Glomerular visceral epithelial cell (primary cell): ENCODE data around the gene CAMKMT.
"Not testable (repeated sequence)": the region's sequence is repeated elsewhere in the genome, so short reads cannot be mapped to it uniquely, and the experiment has no call there.

Experiments used
- DNase-seq: peaks from one replicate; pipeline ENCODE4 v3.0.0-alpha.2; 2016; ENCODE audit errors: extremely low spot score

Gene CAMKMT

DNA sequence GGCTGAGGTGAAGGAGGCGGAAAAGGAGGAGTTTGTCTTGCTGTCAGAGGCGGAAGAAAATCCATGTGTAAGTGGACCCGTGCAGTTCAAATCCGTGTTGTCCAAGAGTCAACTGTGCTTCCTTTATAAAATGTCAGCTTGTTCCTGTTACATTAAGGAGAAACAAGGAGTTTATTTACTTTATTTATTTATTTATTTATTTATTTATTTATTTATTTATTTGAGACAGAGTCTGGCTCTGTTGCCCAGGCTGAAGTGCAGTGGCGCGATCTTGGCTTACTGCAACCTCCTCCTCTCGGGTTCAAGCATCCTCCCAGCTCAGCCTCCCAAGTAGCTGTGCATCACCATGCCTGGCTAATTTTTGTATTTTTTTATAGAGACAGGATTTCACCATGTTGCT is 143.9 kb downstream of the CAMKMT start:
- DNase-seq, result not testable (repeated sequence)

DNA sequence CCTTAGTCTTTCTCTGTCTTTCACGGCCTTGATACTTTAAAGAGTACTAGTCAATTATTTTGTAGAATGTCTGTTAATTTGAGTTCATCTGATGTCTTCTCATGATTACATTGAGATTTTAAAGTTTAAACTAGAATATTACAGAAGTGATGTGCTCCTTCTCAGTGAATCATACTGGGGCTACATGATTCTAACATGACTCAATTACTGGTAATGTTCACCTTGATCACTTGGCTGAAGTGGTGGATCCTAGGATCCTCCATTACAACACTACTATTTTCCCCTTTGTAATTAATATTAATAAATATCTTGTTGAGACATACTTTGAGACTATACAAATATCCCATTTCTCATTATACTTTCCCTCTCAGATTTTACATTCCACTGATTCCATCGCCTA is 148.5 kb downstream of the CAMKMT start:
- no peak for DNase-seq

DNA sequence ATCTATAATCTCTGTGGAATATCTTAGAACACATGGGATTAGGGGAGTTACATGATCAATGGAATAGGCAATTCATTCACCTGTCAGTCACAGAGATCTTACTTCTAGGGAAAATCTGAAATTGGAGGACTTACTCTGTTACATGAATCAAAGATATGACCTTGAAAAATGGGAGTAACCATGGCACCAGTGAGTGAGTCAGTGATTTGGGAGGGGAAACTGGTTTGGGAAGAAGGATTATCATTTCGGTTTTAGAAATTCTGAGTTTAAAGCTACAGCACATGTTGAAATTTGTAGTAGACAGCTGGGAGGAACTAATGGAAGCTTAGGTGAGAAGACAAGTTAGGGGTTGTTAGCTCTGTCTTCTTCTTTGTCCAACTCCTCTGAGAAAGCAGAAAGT is 153.7 kb downstream of the CAMKMT start:
- no peak for DNase-seq

DNA sequence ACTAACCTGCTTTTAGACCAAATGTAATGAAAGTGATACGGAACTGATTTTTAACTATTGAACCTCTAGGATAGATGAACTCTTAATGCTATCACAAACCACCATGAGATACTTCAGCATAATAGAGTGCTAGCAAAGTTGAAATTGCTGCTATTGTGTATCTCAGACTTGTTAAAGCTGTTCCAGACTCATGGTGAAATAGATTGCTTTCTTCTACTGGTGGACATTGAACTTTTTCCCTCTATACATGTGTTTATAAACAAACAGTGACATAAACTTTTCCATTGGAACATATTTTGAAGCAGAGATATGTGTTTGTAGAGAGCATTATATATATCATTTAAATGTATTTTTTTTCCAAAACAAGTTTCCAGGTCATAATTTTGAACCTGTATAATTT is 157.3 kb downstream of the CAMKMT start:
- no peak for DNase-seq

DNA sequence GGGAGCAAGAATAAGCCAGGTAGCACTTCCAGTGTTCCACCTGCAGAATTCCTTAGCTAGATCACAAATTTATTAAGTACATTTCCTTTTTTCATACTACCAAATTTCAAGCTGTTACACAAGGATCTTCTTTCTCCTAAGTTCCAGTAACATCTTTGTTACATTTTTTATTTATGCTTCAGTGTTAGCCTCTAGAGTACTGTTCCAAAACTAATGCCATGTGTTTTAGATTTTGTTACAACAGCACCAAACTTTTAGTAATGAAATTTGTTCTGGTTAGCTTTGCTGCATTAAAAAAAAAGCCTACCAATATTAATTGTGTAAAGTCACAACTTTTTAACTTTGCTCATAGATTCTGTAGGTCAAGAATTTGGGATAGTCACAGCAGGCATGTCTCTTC is 161.1 kb downstream of the CAMKMT start:
- no peak for DNase-seq

DNA sequence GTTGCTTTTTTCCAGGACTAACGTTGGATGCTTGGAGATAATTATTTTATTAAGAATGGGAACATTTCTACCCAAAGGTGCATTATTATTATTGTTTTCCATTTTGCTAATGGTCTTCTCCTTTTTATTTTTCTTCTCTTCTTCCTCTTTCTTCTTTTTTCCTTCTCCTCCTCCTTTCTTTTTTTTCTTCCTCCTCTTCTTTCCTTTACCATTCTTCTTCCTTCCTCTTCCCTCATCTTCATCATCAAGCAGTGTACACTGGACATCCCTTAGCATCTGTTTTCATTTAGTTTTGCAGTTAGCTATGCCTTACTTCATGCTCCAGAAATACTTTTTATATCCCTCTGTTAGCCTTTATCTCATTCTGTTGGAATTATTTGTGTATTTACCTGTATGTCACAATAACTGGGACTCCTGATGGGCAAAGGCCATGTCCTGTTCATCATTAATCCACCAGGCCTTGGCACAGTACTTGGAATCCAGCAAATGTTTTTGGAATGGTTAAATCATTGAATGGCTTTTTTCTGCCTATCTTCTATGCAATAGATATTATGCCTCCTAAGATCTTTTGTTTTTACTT is 162.7 kb downstream of the CAMKMT start:
- no peak for DNase-seq

DNA sequence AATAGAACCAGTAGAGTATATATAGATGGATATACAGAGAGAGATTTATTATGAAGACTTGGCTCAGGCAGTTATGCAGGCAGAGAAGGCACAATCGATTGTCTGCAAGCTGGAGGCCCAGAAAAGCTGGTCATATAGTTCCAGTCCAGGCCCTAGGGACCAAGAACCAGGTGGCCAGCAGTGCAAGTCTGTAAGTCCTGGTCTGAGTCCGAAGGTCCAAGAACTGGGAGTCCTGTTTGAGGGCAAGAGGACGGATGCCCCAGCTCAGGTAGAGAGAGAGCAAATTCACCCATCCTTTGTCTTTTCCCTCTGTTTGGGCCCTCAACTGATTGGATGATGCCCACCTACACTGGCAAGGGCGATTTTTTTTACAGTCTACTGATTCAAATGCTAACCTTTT is 164.6 kb downstream of the CAMKMT start:
- DNase-seq, result no peak

DNA sequence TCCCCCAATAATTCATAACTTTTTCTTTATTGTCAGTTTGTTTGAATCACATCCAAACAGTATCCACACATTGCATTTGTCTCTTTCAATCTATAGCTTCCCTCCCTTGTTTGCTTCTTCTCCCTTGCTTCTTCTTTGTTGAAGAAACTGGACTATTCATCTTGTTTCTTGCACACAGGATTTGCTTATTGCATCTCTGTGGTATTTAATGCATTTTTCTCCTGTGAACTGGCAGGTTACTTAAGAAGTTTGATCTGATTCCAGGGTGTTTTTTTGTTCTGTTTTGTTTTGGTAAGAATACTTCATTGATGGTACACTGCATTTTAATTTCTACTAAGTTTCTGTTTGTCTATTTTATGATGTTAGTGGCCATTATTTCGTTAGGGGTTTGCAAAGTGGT is 166.8 kb downstream of the CAMKMT start:
- no peak for DNase-seq

DNA sequence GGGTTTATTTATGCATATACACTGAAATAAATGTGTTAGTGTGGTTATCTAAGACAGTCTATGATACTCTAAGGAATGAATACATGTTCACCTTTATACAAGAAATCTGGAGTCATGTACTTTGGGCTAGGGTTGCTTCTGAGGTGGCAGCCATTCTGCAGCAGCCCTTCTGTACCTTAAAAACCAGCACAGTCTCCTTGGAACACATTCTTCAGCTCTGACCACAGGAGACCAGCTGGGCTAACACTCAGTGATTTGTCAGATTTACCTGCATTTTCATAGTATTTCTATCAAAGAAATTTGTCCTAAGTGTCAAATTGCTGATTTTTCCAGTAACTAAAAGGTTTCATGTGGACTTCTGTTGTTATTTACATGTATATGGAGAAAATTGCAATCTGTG is 167.7 kb downstream of the CAMKMT start:
- no peak for DNase-seq

DNA sequence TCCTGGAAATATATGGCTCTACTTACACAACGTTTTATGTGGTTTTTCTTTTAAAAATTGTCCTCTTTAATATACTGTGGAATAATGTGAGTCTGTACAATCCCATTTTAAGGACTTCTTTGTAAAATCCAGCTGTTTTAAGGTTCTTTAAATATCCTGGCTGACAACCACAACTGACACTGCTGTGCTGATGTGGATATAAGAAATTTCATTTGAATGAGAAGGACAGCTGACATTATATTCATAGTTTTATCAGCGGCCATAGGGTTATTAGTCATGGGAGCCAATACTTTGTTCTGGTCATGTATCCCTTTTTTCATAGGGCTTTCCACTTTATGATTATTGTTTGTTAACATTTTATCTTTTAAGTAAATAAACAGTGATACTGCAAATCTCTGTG is 169.5 kb downstream of the CAMKMT start:
- DNase-seq, result no peak

DNA sequence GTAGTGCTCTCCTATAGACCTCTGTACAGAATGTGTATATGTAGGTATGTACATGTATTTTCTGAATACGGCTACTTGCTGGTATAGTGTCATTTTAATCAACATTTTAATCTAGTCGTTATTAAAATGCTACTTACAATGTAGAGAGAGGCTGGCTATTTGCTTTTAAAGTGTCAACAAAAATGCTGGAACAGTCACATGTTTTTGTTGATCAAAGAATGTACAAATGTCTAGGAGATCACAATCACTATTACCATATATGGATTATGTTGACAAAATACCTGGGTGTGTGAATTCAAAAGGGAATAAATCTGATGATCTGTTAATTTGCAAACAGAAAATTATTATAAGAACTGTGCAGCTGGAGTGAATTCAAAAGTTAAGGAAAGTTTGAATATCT is 170.3 kb downstream of the CAMKMT start:
- no peak for DNase-seq

DNA sequence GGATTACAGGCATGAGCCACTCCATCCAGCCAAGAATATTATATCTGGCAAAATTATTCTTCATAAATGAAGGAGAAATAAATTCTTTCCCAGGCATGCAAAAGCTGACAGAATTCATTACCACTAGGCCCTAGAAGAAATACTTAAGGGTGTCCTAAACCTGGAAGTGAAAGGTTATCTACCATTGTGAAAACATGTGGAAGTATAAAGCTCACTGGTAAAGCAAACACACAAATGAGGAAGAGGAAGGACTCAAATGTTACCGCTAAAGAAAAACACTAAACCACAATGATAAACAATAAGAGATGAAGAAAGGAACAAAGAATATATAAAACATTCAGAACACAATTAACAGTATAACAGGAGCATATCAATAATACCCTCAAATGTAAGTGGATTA is 171.8 kb downstream of the CAMKMT start:
- DNase-seq, result no peak

DNA sequence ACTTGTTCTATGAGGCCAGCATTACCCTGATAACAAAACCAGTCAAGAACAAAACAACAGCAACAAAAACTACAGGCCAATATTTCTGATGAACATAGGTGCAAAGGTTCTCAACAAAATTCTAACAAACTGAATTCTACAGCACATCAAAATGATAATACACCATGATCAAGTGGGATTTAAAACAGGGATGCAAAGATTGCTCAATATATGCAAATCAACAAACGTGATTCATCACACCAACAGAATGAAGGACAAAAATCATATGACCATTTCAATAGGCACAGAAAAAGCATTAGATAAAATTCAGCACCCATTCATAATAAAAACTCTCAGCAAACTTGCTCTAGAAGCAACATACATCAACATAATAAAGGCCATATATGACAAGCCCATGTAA is 173.6 kb downstream of the CAMKMT start:
- no peak for DNase-seq

DNA sequence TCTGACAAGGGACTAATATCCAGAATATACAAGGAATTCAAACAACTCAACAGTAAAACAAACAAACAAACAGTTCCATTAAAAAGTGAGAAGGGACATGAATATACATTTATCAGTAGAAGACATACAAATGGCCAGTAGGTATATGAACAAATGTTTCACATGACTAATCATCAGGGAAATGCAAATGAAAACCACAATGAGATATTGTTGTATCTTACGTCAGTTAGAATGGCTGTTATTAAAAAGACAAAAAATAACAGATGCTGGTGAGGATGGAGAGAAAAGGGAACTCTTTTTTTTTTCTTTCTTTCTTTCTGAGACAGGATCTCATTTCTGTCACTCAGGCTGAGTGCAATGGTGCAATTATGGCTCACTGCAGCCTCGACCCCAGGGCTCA is 175.5 kb downstream of the CAMKMT start:
- no peak for DNase-seq

DNA sequence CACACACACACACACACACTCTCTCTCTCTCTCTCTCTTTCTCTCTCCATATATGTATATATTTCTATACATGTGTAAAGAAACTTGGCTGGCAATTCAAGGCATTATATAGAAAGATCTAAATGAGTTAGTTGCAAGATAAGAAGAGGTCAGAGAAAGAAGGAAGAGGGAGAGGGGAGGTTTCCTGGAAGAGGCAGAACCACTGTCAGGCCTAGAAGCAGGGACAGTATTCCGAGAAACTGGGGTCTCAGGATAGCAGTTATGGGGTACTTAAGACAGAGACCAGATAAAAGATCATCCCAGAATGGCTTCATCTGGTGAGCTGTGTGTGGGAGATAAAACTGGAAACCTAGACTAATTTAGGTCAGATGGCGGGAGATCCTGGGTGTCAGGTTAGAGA is 180.8 kb downstream of the CAMKMT start:
- no peak for DNase-seq

DNA sequence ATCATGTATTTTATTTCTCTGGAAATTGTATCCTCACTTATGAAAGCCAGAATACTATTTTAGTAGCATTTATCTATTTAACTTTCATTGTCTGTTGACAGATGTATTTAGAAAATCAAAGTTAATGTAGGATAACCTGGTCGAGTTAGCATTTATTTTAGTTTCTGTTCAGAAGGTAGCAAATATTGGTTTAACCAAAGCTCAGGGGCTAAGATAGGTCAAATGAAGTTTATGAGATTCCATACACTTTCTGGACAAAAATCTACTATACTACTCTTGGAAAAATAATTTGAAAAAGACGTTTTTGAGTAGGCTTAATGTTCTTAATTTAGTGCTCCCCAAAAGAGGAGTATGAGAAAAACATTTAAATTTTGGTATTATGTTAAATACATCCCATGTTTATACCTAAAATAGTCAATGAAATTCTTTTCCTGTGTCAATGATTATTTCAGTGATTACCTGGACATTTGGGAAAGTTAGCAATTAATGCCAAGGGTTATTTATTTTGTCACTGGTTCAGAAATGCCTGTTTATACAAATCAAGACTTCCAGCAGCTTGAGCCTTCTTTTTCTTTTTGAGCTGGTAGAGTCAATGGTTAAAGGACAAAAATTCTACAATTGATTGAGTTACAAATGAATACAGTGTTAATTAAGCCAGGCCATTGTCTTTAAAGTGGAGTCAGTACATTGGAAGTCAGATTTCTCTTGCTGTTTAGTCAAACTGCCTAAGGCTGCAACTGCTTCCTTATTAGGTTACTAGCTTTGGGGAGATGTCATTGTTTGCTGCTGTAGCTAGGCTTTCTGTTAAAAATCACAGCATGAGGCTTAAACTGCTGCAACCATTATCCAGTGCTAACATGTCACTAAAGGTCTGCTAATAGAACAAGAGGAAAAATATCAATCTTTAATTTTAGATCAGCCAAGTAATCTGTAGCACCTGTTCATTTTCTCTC is 182.3 kb downstream of the CAMKMT start:
- DNase-seq, result no peak

DNA sequence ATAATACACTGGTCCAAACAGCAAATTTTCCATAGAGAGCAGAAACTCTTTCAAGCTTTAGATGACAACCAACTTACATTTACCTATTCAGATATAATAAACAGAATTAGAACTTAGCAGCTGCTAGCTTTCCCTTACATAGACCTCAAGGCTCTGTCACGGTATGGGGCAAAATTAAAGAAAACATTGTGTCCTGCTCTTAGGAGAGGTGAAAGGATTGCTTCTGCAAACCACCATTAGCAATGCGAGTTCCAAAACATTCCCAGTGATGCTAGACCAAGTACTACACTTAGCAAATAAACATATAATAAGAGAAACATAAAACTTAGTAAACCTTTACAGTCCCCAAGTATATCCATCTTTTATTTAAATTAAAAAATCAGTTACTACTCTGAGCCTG is 183.3 kb downstream of the CAMKMT start:
- no peak for DNase-seq

DNA sequence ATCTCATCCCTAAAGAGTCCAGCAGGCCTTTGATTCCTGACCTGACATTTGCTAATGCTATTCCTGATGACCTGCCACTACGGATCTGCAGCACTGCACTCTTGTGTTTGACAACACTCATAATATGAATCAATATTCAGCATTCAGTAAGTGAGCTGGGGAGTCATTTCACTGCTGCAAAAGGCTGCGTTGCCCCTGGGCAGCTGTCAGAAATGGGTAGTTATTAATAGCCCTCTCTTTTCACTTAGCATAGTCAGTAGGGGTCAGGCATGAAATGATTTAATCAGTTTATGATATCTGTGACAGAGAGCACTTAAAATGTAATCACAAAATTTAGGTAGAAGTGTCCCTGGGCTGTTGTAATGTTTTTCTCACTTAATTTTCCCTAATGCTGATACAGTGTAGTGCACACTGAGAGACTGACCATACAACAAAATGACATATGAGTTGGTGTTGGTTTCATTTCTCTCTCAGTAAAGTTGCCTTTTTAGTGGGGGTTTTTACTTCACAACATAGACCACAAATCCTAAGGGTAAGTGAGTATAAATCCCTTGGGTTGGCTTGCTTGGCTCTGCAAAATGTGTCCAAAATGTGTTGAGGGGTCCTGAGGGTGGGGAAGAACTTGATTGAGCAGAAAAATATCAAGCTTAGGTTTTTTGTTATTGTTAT is 184.8 kb downstream of the CAMKMT start:
- DNase-seq, result no peak

DNA sequence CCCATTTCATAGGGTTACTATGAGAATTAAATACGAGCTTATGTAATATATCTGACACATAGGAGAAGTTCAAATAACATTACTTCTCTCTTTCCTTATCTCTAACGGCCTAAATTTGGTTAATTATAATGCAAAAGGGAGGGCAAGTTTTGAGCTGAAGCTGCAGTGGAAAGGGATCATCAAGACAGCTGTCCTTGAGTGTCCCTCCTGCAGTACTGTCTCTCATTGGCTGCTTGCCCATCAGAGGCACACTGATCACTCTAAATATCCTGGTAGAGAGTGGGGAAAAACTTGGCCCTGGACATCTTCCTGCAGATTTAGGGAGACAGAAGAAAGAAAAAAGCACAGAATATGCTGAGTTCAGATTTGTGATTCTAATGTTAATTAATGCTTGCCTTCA is 186.0 kb downstream of the CAMKMT start:
- no peak for DNase-seq

DNA sequence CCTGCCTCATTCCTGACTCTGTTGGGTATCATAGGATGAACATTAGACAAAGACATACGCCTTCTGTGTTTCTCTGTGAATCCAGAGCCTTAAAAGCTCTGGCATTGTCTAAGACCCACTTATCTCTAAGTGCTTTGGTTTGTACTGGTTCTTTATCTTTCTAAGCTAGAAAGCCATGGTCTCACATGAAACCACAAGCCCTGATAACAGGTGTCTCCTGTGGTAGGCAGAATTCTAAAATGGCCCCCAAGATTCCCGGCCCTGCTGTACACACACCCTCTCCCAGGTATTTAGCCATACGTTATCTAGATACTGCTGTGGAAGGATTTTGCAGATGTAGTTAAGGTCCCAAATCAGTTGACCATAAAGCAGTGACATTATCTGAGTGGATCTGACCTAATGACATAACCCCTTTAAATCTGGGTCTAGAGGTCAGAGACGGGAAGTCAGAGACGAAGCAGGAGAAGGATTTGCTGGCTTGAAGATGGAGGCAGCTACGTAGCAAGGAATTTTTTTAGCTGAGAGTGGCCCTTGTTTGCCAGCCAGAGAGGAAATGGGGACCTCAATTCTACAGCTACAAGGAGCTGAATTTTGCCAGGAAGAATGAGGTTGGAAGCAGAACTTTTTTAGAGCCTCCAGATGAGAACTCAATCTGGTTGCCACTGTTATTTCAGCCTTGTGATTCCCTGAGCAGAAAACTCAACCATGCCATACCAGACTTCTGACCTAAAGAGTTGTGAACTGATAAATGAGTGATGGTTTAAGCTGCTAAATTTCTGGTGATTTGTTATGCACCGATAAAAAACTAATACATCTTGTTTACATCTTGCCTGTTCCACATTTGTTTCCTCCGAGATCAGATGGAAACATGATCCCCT is 186.7 kb downstream of the CAMKMT start:
- no peak for DNase-seq

DNA sequence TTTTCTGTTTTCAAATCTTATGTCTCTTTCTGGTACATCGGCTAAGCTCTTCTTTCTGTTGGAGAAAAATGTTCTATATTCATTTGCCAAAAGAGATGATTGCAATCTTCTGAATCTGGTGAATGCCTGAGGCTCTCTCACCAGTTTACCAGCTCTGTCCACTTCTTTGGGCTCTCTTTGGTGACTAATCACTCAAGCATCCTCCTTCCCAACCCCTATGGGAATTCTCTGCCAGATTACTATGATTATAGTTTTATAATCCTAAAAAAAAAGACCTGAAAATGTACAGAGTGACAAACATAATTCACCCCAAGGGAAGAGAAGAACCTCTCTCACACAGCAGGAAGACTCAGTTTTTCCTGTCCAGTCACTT is 187.3 kb downstream of the CAMKMT start:
- peak; percentile 53 for DNase-seq

DNA sequence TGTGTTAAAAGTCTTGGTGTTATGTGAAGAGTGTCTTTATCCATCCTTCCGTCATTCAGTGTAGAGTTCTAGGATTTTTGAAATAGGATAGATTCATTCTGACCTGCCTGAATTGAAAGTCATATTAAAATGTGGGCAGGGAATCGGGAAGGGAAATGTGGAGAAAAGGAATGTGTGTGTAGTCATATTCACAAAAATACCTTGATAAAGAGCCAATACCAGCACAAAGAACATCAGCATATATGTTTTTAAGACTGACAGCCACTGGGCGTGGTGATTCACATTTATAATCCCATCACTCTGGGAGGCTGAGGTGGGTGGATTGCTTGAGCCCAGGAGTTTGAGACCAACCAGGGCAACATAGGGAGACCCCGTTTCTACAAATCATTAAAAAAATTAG is 188.1 kb downstream of the CAMKMT start:
- no peak for DNase-seq
